PC-9 (cell line): Measurements from ENCODE around the gene DNAH6.

Experiments used
- CTCF ChIP-seq: fragments of 200-600 bp; sonication (generic); conservative IDR thresholded peaks from 2 replicates; pipeline ENCODE4 v1.6.1; 2017; ENCODE audit warnings: mixed run types, antibody characterized with exemption, mild to moderate bottlenecking, moderate library complexity
- EZH2 ChIP-seq: fragments of 200-600 bp; sonication (generic); IDR thresholded peaks from 2 replicates; pipeline ENCODE4 v1.8.0; 2017; ENCODE audit warnings: antibody characterized with exemption, low read depth

GRCh38 chr2:84749442-84749841, 233.1 kb downstream of the DNAH6 start:
- TF ChIP-seq CTCF (no peak), EZH2 (no peak)
